Neural cell (in vitro differentiated cells): ENCODE results near the gene SKAP1.

Experiments
- EP300 ChIP-seq: fragments of 450-650 bp; conservative IDR thresholded peaks from 2 replicates; pipeline ENCODE4 v1.6.1; 2014; ENCODE audit warnings: antibody characterized with exemption, mild to moderate bottlenecking, moderate library complexity; ENCODE audit not compliant: poor library complexity, severe bottlenecking
- TAF1 ChIP-seq: IDR thresholded peaks from 2 replicates; pipeline ENCODE4 v1.6.1; 2012; ENCODE audit warnings: low read depth
- TF ChIP-seq, protein P1 (sequence below): fragments of 450-650 bp; IDR thresholded peaks from 2 replicates; pipeline ENCODE4 v1.5.1; 2014; ENCODE audit warnings: antibody characterized with exemption, mild to moderate bottlenecking, moderate library complexity; ENCODE audit not compliant: poor library complexity, severe bottlenecking

DNA sequence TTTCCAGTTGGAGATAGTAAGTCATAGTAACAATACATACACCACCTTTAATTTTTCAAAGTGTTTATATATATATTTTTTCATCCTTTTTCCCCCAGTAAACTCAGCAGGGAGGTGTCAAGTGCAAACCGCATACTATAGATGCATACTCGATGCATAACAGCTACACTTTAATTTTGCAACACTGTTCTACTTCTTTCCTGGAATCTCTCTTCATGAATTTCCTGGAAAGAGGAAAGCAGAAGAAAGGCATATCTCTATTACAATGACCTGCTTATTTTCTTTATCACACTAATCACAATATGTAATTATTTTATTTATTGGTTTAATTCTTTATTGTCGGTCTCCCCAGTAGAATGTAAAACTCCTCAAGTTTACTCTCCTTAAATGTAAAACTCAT is 182.4 kb downstream of the SKAP1 start:
- TF ChIP-seq, protein P1, sequence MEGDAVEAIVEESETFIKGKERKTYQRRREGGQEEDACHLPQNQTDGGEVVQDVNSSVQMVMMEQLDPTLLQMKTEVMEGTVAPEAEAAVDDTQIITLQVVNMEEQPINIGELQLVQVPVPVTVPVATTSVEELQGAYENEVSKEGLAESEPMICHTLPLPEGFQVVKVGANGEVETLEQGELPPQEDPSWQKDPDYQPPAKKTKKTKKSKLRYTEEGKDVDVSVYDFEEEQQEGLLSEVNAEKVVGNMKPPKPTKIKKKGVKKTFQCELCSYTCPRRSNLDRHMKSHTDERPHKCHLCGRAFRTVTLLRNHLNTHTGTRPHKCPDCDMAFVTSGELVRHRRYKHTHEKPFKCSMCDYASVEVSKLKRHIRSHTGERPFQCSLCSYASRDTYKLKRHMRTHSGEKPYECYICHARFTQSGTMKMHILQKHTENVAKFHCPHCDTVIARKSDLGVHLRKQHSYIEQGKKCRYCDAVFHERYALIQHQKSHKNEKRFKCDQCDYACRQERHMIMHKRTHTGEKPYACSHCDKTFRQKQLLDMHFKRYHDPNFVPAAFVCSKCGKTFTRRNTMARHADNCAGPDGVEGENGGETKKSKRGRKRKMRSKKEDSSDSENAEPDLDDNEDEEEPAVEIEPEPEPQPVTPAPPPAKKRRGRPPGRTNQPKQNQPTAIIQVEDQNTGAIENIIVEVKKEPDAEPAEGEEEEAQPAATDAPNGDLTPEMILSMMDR: no peak
- no peak for TF ChIP-seq TAF1
- no peak for TF ChIP-seq EP300
